CD4-positive, alpha-beta T cell treated with Interleukin-15 for 4 hours (primary cell): ENCODE measurements around the gene C9.
"Not testable (repeated sequence)": the region's sequence is repeated elsewhere in the genome, so short reads cannot be mapped to it uniquely, and the experiment has no call there.

Experiments used
- DNase-seq: peaks from one replicate; pipeline ENCODE4 v3.0.0-alpha.2; 2020; ENCODE audit warnings: low spot score

C9 gene

GRCh38 chr5:39371367-39371635 is 7.0 kb upstream of the C9 start:
- DNase-seq: no peak

- DNase-seq: no peak
Observed at GRCh38 chr5:39370555-39371366, 6.5 kb upstream of the C9 start.

GRCh38 chr5:39369123-39369815 is 5.0 kb upstream of the C9 start:
- no peak for DNase-seq

- DNase-seq: no peak
Observed at GRCh38 chr5:39368116-39368515, 3.8 kb upstream of the C9 start.

- no peak for DNase-seq
Observed at GRCh38 chr5:39367711-39368110, 3.4 kb upstream of the C9 start.

- DNase-seq: no peak
Observed at GRCh38 chr5:39363217-39363616, 1.1 kb downstream of the C9 start.

- DNase-seq: no peak
Observed at GRCh38 chr5:39362646-39363045, 1.6 kb downstream of the C9 start.

- DNase-seq: no peak
Observed at GRCh38 chr5:39361306-39361705, 3.0 kb downstream of the C9 start.

GRCh38 chr5:39360471-39361111 is 3.7 kb downstream of the C9 start:
- no peak for DNase-seq

GRCh38 chr5:39356263-39356662 is 8.0 kb downstream of the C9 start:
- DNase-seq: no peak

GRCh38 chr5:39355324-39355723 is 9.0 kb downstream of the C9 start:
- DNase-seq: no peak

- DNase-seq: no peak
Observed at GRCh38 chr5:39353717-39354399, 10.4 kb downstream of the C9 start.

GRCh38 chr5:39352951-39353350 is 11.3 kb downstream of the C9 start:
- no peak for DNase-seq

GRCh38 chr5:39352170-39352569 is 12.1 kb downstream of the C9 start:
- DNase-seq: no peak

- no peak for DNase-seq
Observed at GRCh38 chr5:39349484-39349883, 14.8 kb downstream of the C9 start.

- DNase-seq: no peak
Observed at GRCh38 chr5:39342460-39342859, 21.8 kb downstream of the C9 start.

GRCh38 chr5:39341896-39342295 is 22.4 kb downstream of the C9 start:
- DNase-seq: no peak

- no peak for DNase-seq
Observed at GRCh38 chr5:39340506-39340905, 23.8 kb downstream of the C9 start.

- no peak for DNase-seq
Observed at GRCh38 chr5:39337252-39337915, 26.9 kb downstream of the C9 start.

GRCh38 chr5:39334296-39334695 is 30.0 kb downstream of the C9 start:
- DNase-seq: not testable (repeated sequence)

- no peak for DNase-seq
Observed at GRCh38 chr5:39333104-39333503, 31.2 kb downstream of the C9 start.

GRCh38 chr5:39331861-39332381 is 32.4 kb downstream of the C9 start:
- no peak for DNase-seq
